Neural progenitor cell (in vitro differentiated cells): Measurements from ENCODE around the gene PAX6.

Source experiments
- EZH2 ChIP-seq: fragments of 200-600 bp; sonication (generic); IDR thresholded peaks from 2 replicates; pipeline ENCODE4 v1.6.1; 2017; ENCODE audit warnings: antibody characterized with exemption, mild to moderate bottlenecking, moderate library complexity
- TF ChIP-seq, protein P1 (sequence below): fragments of 200-600 bp; sonication (generic); IDR thresholded peaks from 2 replicates; pipeline ENCODE4 v1.5.1; 2017; ENCODE audit warnings: antibody characterized with exemption, mild to moderate bottlenecking

DNA sequence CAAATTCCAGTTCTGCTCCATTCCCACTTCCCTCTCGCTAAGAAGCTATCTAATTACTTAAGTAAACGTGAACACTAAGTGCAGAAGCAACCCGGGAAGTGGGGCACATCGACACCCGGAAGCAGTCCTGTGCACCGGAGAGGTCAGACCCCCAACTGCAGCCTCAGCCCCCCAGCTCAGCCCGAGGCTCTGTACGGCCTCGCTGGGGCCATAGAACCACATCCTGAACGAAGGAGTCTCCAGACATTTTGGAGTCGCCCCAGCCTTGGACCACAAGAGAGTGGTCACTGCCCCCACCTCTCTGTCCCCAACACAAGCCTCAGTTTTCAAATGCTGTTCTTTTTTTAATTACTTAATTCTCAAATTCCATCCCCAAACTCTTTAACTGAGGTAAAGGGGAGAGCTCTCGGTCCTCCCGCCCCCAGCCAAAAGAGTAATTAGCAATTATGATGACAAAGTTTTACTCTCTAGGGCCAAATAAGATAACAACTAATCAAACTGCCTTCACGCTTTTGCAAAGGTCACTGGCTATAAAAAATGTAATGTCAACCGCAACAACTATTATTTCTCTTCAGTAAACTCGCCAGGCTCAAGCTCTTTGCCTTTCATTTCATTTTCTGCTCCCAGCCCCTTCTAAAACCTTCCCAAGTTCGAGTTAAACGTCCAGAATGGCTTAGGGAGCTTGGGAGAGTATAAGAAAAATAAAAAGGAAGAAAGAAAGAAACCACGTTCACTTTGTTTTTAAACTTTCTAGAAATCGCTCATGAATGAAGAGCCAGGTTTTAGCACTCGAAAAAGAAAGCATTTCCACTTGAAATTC lies 2.2 kb downstream of the PAX6 start:
- no peak for TF ChIP-seq EZH2
- TF ChIP-seq, protein P1, sequence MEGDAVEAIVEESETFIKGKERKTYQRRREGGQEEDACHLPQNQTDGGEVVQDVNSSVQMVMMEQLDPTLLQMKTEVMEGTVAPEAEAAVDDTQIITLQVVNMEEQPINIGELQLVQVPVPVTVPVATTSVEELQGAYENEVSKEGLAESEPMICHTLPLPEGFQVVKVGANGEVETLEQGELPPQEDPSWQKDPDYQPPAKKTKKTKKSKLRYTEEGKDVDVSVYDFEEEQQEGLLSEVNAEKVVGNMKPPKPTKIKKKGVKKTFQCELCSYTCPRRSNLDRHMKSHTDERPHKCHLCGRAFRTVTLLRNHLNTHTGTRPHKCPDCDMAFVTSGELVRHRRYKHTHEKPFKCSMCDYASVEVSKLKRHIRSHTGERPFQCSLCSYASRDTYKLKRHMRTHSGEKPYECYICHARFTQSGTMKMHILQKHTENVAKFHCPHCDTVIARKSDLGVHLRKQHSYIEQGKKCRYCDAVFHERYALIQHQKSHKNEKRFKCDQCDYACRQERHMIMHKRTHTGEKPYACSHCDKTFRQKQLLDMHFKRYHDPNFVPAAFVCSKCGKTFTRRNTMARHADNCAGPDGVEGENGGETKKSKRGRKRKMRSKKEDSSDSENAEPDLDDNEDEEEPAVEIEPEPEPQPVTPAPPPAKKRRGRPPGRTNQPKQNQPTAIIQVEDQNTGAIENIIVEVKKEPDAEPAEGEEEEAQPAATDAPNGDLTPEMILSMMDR = no peak
